ENCODE data around the gene DNAH14.
"Not testable (repeated sequence)": the region's sequence is repeated elsewhere in the genome, so short reads cannot be mapped to it uniquely, and the experiment has no call there.

The DNAH14 gene

GRCh38 chr1:224921354-224921753, 8.1 kb upstream of the DNAH14 start:
- no peak for DNase-seq (ENCODE audit: low spot score)

DNA sequence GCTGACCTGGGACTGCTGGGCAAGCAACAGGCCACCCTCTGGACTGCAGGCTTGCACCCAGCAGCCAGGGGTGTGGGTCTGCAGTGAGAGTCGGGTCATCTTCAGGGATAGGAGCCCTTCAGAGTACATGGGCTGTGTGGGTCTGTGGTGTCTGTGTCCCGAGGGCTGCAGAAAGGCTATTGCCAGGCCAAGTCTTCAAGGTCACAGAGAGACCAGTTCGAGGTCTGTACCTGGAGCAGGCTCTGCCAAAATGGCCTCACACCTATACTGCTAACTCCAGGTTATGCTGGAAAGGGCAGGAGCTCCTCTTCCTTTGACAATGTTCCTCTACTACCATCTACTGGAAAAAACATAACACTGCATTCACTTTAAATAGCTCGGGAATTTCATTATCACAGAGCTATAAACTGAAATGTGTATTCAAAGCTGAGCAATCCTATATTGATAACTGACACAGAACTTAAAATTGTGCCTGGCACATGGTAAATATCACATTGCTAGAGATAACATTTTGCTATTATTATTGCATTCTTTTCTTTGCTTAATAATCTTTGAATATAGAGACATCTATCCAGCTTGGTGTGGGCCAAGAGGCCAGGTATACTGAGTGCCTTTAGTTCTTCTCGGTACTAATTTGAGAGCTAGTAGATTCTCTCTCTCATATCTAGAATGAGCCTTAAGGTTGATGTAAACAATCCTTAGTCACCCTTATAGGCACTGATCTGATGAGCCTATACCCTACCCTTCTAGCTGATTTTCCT, 6.9 kb upstream of the DNAH14 start:
- peak; percentile 75 for DNase-seq (ENCODE audit: low spot score)

GRCh38 chr1:224923726-224924125, 5.7 kb upstream of the DNAH14 start:
- DNase-seq (ENCODE audit: low spot score): no peak

GRCh38 chr1:224927631-224928030, 1.8 kb upstream of the DNAH14 start:
- not testable (repeated sequence) for DNase-seq (ENCODE audit: low spot score)

GRCh38 chr1:224928906-224929305, 569 bp upstream of the DNAH14 start:
- no peak for DNase-seq (ENCODE audit: low spot score)

- DNase-seq (ENCODE audit: low spot score): no peak
Measured at GRCh38 chr1:224931605-224932004, 2.1 kb downstream of the DNAH14 start.

GRCh38 chr1:224932607-224933249, 3.3 kb downstream of the DNAH14 start:
- DNase-seq (ENCODE audit: low spot score): no peak

GRCh38 chr1:224933584-224933983, 4.1 kb downstream of the DNAH14 start:
- no peak for DNase-seq (ENCODE audit: low spot score)

DNA sequence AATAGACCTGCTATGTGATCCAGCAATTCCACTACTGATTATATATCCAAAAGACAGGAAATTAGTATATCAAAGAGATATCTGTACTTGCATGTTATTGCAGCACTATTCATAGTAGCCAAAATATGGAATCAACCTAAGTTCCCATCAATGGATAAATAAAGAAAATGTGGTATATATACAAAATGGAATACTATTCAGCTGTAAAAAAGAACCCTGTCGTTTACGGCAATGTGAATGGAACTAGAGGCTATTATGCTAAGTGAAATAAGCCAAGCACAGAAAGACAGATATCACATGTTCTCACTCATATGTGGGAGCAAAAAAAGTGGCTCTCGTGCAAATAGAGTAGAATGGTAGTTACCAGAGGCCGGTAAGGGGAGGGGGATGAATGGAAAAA, 9.2 kb downstream of the DNAH14 start:
- no peak for DNase-seq (ENCODE audit: low spot score)

- no peak for DNase-seq (ENCODE audit: low spot score)
Measured at GRCh38 chr1:224939844-224940425, 10.5 kb downstream of the DNAH14 start.

DNA sequence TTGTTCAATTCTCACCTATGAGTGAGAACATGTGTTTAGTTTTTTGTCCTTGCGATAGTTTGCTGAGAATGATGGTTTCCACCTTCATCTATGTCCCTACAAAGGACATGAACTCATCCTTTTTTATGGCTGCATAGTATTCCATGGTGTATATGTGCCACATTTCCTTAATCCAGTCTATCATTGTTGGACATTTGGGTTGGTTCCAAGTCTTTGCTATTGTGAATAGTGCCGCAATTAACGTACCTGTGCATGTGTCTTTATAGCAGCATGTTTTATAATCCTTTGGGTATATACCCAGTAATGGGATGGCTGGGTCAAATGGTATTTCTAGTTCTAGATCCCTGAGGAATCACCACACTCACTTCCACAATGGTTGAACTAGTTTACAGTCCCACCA, 11.3 kb downstream of the DNAH14 start:
- DNase-seq (ENCODE audit: low spot score): not testable (repeated sequence)

- DNase-seq (ENCODE audit: low spot score): not testable (repeated sequence)
Measured at GRCh38 chr1:224945651-224946348, 16.3 kb downstream of the DNAH14 start.

DNA sequence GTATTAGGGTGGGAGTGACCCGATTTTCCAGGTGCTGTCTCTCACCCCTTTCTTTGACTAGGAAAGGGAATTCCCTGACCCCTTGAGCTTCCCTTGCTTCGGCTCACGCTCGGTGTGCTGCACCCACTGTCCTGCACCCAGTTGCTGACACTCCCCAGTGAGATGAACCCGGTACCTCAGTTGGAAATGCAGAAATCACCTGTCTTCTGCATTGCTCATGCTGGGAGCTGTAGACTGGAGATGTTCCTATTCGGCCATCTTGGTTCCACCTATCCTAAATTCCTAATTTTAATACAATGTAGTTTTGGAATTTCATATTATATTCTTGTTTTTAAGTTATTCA, 16.8 kb downstream of the DNAH14 start:
- DNase-seq (ENCODE audit: low spot score): not testable (repeated sequence)

GRCh38 chr1:224957696-224958095, 28.2 kb downstream of the DNAH14 start:
- DNase-seq (ENCODE audit: low spot score): no peak

- no peak for DNase-seq (ENCODE audit: low spot score)
Measured at GRCh38 chr1:224958490-224958889, 29.0 kb downstream of the DNAH14 start.

- no peak for DNase-seq (ENCODE audit: low spot score)
Measured at GRCh38 chr1:224959115-224959514, 29.6 kb downstream of the DNAH14 start.

DNA sequence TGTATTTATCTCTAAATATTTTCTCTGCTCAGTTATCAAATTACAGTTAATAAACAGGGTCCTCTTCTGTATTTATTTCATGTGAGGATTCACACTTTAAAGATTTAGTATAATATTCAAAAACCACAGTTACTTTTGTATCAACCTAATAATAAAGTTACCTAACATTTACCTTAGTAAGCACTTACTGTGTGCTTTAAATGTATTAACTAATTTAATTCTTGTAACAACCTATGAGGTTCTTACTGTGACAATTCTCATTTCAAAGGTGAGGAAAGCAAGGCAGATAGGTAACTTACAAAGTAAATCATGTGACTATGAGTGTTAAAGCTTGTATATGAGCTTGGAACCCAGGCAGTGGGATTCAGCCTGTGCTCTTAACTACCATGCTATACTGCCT, 30.2 kb downstream of the DNAH14 start:
- DNase-seq (ENCODE audit: low spot score): no peak

GRCh38 chr1:224980181-224980580, 50.7 kb downstream of the DNAH14 start:
- no peak for DNase-seq (ENCODE audit: low spot score)

DNA sequence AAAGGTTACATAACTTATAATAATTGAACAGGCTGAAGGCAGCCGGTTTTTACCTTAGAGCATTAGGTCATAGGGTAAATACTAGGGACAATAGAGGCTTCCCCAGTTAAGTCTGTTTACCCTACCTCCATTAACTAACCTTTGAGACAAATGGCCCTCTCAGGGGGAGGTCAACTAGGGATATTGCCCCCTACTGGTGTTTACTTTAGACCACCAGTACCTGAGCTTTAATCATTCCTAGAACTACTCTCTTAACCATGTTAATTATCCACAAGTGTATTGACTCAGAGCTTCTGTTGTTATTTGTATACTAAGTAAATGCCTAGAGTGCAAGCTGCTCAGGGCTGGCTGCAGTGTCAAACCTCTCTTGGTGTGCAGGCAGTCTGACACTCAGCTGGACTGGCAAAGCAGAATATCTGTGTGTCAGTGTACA, 52.5 kb downstream of the DNAH14 start:
- not testable (repeated sequence) for DNase-seq (ENCODE audit: low spot score)

DNA sequence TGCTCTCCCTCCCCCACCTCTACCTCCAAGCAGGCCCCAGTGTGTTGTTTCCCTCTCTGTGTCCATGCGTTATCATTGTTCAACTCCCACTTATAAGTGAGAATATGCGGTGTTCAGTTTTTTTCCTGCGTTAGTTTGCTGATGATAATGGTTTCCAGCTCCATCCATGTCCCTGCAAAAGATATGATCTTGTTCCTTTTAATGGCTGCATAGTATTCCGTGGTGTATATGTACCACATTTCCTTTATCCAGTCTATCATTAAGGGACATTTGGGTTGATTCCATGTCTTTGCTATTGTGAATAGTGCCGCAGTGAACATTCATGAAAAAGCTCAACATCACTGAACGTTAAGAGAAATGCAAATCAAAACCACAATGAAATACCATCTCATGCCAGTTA, 58.6 kb downstream of the DNAH14 start:
- DNase-seq (ENCODE audit: low spot score): no peak

DNA sequence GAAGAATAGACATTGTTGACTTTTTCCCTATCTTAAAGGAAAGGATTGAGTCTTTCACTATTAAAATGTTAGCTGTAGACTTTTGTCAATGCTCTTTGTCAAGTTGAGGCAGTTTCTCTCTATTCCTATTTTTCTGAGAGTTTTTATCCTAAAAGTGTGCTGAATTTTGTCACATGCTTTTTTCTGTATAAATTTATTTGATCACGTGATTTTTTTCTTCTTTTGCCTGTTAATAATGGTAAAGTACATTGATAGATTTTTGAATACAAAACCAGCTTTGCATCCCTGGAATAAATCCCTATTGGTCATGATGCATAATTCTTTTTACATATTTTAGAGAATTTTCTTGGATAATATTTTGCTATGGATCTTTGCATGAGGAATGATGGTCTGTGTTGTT, 60.1 kb downstream of the DNAH14 start:
- no peak for DNase-seq (ENCODE audit: low spot score)

DNA sequence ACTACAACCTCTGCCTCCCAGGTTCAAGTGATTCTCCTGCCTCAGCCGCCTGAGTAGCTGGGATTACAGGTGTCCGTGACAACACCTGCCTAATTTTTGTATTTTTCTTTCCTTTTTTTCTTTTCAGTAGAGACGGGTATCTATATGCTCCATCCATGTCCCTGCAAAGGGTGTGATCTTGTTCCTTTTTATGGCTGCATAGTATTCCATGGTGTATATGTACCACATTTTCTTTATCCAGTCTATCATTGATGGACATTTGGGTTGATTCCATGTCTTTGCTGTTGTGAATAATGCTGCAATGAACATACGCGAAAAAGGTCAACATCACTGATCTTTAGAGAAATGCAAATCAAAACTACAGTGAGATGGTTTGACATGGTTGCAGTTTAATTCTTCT, 62.1 kb downstream of the DNAH14 start:
- DNase-seq (ENCODE audit: low spot score): not testable (repeated sequence)

- DNase-seq (ENCODE audit: low spot score): no peak
Measured at GRCh38 chr1:224995602-224996001, 66.1 kb downstream of the DNAH14 start.
